Muscle of leg (tissue), 11 donors: ENCODE data around the gene BMPR1A. TPM values are rescaled to one million over a fixed set of nuclear protein-coding genes. Genes with fewer than 3 reads are reported as not detected.
"Not testable (repeated sequence)": the region's sequence is repeated elsewhere in the genome, so short reads cannot be mapped to it uniquely, and the experiment has no call there.

Experiments used
- DNase-seq: peaks from one replicate; pipeline ENCODE4 v3.0.0; 2013
- H3K27ac ChIP-seq: one replicate; pipeline ENCODE4 v1.5.1; 2013; ENCODE audit warnings: mild to moderate bottlenecking, low read length, control low read depth
- H3K27me3 ChIP-seq: one replicate; pipeline ENCODE4 v1.6.1; 2013; ENCODE audit warnings: low read length; ENCODE audit not compliant: control insufficient read depth, insufficient read depth
- H3K36me3 ChIP-seq: one replicate; pipeline ENCODE4 v1.6.1; 2013; ENCODE audit warnings: low read length; ENCODE audit not compliant: control insufficient read depth, insufficient read depth
- H3K4me1 ChIP-seq: one replicate; pipeline ENCODE4 v1.6.1; 2013; ENCODE audit warnings: low read length; ENCODE audit not compliant: control insufficient read depth, insufficient read depth
- H3K4me3 ChIP-seq: one replicate; pipeline ENCODE4 v1.5.1; 2013; ENCODE audit warnings: low read length, control low read depth
- H3K9me3 ChIP-seq: replicated peaks from 2 replicates; pipeline ENCODE4 v1.6.1; 2013; ENCODE audit warnings: low read depth, low read length; ENCODE audit not compliant: control insufficient read depth
- WGBS: methylation state at CpG from one replicate; pipeline ENCODE4 v1.1.5; 2013; ENCODE audit warnings: missing lambda C conversion rate; ENCODE audit not compliant: insufficient coverage; 5-methylcytosine and 5-hydroxymethylcytosine counted together
- polyA plus RNA-seq, 8 donors: library from polyadenylated mRNA; unstranded; fragments of 120-200 nt; gene quantifications; one replicate each; pipeline versions ENCODE4 v1.2.1 to v1.2.3, GENCODE V29; 2013; ENCODE audit warnings: inconsistent platforms in 1 of 8, low replicate concordance in 1 of 8; ENCODE audit not compliant: insufficient read length in 8 of 8, insufficient read depth in 1 of 8
- total RNA-seq: library from RNA; stranded (reverse); fragments of 120-200 nt; gene quantifications from one replicate; pipeline ENCODE4 v1.2.4, GENCODE V29; 2013

The BMPR1A gene
- total and polyA plus RNA-seq, 9 donors = 32.6 to 61.4 (median 46.6) TPM

DNA sequence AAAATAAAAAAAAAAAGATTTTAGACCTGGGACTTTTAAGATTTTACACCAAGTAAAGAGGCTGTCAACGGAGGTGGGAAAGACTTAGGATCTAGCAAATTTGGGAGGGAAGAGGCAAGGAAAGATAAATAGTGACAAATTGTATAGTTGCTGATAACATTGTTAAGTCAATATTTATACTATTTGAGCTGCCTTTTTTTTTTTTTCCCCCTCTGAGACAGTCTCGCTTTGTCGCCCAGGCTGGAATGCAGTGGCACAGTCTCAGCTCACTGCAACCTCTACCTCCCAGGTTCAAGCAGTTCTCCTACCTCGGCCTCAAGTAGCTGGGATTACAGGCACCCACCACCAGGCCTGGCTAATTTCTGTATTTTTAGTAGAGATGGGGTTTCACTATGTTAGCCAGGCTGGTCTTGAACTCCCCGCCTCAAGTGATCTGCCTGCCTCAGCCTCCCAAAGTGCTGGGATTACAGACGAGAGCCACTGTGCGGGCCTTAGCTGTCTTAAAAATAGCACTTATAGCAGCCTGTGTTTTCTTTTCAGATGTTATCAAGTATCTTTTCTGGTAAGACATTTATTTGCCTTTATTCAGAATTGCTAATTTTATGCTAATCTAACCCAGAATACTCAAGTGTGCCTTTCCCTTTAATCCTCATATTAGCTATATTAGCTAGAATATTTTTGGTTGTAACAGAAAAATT, 106.5 kb downstream of the BMPR1A start:
- Histone ChIP-seq H3K4me1 (peaks cover 5% of the 10 kb centered on the region), H3K27ac (no peak overlapping the region), H3K27me3 (no peaks in the 10 kb centered on the region), H3K9me3 (no peaks in the 10 kb centered on the region), H3K36me3 (no peaks in the 10 kb centered on the region), H3K4me3 (no peak overlapping the region)
- WGBS = 73% methylated on average over 2 of the region's 7 CpGs
- DNase-seq = no peak

DNA sequence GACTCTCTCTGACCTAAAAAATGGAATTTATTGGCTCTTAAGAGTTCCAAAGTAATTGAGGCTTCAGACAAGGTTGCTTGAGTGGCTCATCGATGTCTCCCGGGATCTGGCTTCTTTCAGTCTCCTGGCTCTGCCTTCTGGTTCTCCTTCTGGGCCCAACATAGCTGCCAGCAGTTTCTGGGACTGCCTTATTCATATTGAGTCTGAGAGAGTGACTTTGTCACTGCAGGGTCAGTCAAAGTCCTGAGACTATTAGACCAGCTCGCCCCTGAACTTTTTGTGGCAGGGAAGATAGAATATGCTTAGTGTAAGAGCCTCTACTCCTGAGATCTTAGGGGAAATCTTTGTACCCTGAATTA, 107.0 kb downstream of the BMPR1A start:
- 50% methylated on average over 2 of the region's 3 CpGs for WGBS
- Histone ChIP-seq H3K27ac (no peak overlapping the region), H3K4me3 (no peak overlapping the region), H3K36me3 (no peaks in the 10 kb centered on the region), H3K27me3 (no peaks in the 10 kb centered on the region), H3K9me3 (no peaks in the 10 kb centered on the region), H3K4me1 (peaks cover 5% of the 10 kb centered on the region)
- DNase-seq = peak; percentile 47

DNA sequence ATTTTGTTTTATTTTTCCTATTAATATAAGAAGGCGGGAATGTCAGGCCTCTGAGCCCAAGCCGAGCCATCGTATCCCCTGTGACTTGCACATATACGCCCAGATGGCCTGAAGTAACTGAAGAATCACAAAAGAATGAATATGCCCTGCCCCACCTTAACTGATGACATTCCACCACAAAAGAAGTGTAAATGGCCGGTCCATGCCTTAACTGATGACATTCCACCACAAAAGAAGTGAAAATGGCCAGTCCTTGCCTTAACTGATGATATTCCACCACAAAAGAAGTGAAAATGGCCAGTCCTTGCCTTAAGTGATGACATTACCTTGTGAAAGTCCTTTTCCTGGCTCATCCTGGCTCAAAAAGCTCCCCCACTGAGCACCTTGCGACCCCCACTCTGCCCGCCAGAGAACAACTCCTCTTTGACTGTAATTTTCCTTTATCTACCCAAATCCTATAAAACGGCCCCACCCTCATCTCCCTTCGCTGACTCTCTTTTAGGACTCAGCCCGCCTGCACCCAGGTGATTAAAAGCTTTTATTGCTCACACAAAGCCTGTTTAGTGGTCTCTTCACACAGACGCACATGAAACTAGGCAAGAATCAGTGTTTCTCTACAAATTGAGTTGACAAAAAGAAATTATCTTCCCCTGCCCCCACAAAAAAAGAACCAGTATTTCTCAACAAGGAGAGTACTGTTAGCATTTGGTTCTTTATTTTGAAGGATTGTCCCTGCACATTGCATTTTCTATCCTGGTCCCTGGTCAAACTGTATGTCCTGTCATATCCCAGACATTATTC, 108.8 kb downstream of the BMPR1A start:
- H3K36me3 ChIP-seq, H3K9me3 ChIP-seq, H3K4me3 ChIP-seq, H3K27me3 ChIP-seq, H3K4me1 ChIP-seq, DNase-seq: not testable (repeated sequence)
- peak overlapping the region; percentile 71 for H3K27ac ChIP-seq
- 80% methylated on average over 6 of the region's 11 CpGs for WGBS

DNA sequence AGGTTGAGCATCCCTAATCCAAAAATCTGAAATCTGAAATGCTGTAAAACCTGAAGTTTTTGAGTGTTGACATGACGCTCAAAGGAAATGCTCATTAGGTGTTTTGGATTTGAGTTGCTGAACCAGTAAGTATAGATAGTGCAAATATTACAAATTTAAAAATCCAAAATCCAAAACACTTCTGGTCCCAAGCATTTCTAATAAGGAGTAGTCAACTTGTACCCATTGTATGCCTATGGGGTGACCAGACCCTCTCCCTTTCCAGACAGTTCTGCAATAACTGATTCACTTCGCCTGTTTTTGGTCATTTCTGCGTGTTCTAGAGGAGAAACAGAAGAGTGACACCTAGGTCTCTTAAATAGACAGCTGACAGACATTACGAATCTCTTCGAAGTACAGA, 110.7 kb downstream of the BMPR1A start:
- H3K4me3 ChIP-seq = no peak overlapping the region
- H3K27ac ChIP-seq = no peak overlapping the region
- H3K36me3 ChIP-seq = no peaks in the 10 kb centered on the region
- peaks cover 7% of the 10 kb centered on the region for H3K4me1 ChIP-seq
- DNase-seq = no peak
- WGBS = 90% methylated on average over 4 of the region's 5 CpGs
- H3K27me3 ChIP-seq = no peaks in the 10 kb centered on the region
- H3K9me3 ChIP-seq = no peaks in the 10 kb centered on the region

DNA sequence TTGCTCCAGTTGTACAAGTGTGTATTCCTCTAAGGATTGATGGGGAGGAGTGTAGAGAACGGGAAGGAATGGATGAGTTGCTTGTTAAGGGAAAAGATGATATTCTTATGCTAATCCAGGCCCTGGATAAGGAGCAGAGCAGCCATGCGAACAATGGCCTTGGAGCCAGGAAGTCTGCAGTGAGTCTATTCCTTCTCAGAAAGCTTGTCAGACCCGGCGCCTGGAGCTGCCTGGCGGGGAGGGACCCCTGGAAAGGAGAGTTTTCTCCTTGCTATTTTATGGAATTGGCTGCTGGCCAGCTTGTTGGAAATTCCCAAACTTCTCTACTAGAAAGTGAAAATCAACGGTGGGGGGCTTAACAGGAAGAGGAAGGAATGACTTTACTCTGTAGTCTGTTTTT, 111.9 kb downstream of the BMPR1A start:
- DNase-seq = peak; percentile 94
- Histone ChIP-seq H3K4me1 (peaks cover 7% of the 10 kb centered on the region), H3K36me3 (no peaks in the 10 kb centered on the region), H3K9me3 (no peaks in the 10 kb centered on the region), H3K4me3 (no peak overlapping the region), H3K27me3 (no peaks in the 10 kb centered on the region), H3K27ac (peak overlapping the region; percentile 59)
- WGBS = 13% methylated on average over 2 of the region's 6 CpGs

DNA sequence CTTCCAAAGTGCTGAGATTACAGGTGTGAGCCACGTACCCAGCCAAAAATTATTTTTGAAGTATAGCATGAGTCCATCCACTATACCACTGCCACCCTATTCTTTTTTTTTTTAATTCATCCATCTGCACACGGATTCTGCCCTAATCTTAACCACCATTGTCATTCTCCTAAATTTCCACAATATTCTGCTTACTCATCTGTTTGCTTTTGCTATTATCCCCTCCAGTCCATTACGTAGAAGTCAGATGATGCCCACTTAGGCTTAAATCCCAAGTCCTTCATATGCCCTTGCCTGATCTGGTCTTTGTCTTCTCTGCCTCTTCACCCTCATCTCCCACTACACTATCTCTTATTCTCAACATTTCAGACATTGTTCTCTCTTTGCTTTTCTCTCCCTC, 114.3 kb downstream of the BMPR1A start:
- H3K27ac ChIP-seq = no peak overlapping the region
- no peaks in the 10 kb centered on the region for H3K36me3 ChIP-seq
- WGBS = 83% methylated on average over 3 of the region's 3 CpGs
- peaks cover 4% of the 10 kb centered on the region for H3K4me1 ChIP-seq
- H3K27me3 ChIP-seq = no peaks in the 10 kb centered on the region
- no peak overlapping the region for H3K4me3 ChIP-seq
- DNase-seq = no peak
- no peaks in the 10 kb centered on the region for H3K9me3 ChIP-seq

DNA sequence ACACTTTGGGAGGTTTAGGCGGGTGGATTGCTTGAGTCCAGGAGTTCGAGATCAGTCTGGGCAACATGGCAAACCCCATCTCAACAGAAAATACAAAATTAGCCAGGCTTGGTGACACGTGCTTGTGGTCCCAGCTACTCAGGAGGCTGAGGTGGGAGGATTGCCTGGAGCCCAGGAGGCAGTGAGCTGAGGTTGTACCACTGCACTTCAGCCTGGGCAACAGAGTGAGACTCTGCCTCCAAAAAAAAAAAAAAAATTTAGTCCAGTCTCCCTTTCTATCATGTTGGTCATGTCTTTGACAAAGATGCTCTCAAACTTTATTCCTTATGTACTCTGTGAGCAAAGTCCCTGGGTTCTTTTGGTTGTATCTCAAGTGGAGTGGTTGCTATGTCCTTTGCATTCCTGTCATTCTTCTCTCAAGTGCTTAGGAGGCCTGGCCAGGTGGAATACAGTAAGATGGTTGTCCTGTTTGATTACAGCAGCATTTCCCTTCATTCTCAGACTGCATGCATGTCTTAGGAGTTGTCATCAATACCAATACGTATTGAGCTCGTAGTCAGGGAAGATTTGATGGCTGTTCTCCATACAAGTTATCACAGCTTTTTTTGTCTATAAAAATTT, 115.3 kb downstream of the BMPR1A start:
- WGBS = 100% methylated on average over 1 of the region's 5 CpGs
- peaks cover 2% of the 10 kb centered on the region for H3K4me1 ChIP-seq
- no peak for DNase-seq
- peaks cover 7% of the 10 kb centered on the region for H3K36me3 ChIP-seq
- no peaks in the 10 kb centered on the region for H3K9me3 ChIP-seq
- no peak overlapping the region for H3K4me3 ChIP-seq
- H3K27me3 ChIP-seq = no peaks in the 10 kb centered on the region
- no peak overlapping the region for H3K27ac ChIP-seq

DNA sequence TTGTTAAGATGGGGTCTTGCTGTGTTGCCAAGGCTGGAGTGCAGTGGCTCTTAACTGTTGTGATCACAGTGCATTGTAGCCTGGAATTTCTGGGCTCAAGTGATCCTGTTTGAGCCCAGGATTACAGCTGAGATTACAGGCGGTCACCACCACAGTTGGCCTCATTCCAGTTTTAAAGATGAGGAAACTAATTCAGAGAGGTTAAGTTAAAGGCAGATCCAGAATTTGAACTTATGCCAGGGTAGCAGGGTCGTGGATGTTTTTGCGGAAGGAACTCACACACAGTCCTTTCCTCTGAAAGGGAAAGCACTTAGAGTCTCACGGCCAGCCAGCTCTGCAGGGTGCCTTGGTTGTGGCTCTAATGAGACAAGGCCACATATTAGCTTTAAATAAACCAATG, 116.3 kb downstream of the BMPR1A start:
- Histone ChIP-seq H3K4me1 (peaks cover 2% of the 10 kb centered on the region), H3K4me3 (no peak overlapping the region), H3K36me3 (peaks cover 7% of the 10 kb centered on the region), H3K9me3 (no peaks in the 10 kb centered on the region), H3K27me3 (no peaks in the 10 kb centered on the region), H3K27ac (no peak overlapping the region)
- peak; percentile 63 for DNase-seq
- WGBS = 45% methylated on average over 3 of the region's 4 CpGs

DNA sequence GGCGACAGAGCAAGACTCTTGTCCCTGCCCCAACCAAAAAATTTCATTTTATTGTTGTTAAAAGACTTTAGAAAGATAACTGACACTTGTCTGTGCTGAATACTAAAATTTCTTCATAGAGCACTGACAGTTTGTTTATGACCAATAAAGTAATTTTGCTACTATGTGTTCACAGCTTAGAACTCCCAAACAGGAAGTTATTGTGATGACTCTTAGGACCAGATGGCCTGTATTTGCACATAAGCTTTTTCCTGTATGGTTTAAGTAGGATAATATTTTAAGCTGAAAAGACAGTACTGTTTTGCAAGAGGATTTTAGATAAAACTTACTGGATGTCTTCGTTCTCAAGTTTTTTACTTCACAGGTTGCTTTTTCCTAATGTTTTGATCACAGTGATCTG, 120.3 kb downstream of the BMPR1A start:
- Histone ChIP-seq H3K36me3 (peaks cover 12% of the 10 kb centered on the region), H3K9me3 (no peaks in the 10 kb centered on the region), H3K27me3 (no peaks in the 10 kb centered on the region), H3K27ac (no peak overlapping the region), H3K4me1 (no peaks in the 10 kb centered on the region), H3K4me3 (no peak overlapping the region)
- no CpG with 5 or more reads among the region's 2 CpGs for WGBS
- DNase-seq = peak; percentile 43

DNA sequence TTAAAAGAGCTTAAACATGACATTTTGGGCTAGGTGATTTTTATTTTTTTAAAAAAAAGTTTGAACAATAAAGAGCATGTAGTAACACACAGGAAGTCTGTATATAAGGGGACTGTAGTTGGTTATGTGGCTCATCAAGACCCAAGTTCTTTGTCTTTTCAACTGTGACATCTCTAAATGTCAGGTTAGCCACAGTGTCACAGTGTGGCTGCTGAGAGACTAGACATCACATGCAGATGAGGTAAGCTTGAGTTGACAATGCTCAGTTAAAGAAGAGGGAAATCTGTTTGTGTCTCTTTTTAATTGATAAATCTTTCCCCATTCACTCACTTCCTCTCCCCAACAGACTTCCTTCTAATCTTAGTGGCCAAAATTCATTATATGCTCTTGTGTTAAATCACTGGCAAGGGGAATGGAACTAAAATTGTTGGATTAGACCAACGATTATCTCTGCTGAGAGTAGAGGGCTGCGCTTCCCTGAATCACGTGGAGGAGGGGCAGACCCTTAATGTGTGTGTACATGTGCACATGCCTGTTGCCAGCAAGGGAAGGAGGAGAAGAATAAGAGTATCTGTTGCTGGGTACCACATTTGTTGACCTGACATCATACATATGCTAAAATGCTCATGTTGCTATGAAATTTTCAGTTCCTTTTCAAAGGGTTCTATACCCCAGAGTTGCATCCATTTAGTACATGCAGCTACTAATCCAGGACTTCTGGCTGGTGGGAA, 122.7 kb downstream of the BMPR1A start:
- Histone ChIP-seq H3K27me3 (no peaks in the 10 kb centered on the region), H3K36me3 (peaks cover 12% of the 10 kb centered on the region), H3K4me1 (no peaks in the 10 kb centered on the region), H3K9me3 (no peaks in the 10 kb centered on the region), H3K4me3 (no peak overlapping the region), H3K27ac (no peak overlapping the region)
- 60% methylated on average over 3 of the region's 3 CpGs for whole genome bisulfite sequencing
- no peak for DNase-seq
